Adrenal gland (tissue), 5 donors: ENCODE results near the gene HTR3B.

ENCODE experiments used
- CTCF ChIP-seq, 6 experiments: fragments of 450-650 bp in 4 of 6; fragments of 200-600 bp in 2 of 6; sonication (generic) in 1 of 6; IDR thresholded peaks; 1 replicate in 5 of 6; 2 replicates in 1 of 6; pipeline versions ENCODE4 v1.5.1 to v1.8.0; 2016 to 2021; ENCODE audit warnings: antibody characterized with exemption in 6 of 6, mild to moderate bottlenecking in 2 of 6, moderate library complexity in 1 of 6
- POLR2A ChIP-seq, 2 donors: fragments of 450-650 bp; IDR thresholded peaks; one replicate each; pipeline ENCODE4 v1.6.1; 2017; ENCODE audit warnings: antibody characterized with exemption in 2 of 2, mild to moderate bottlenecking in 2 of 2, moderate library complexity in 1 of 2
- donor health status: DM: no; HTN: no; CAD: no.

- no peak for TF ChIP-seq CTCF (IDR thresholded peaks at IDR 0.05)
- TF ChIP-seq POLR2A (IDR thresholded peaks at IDR 0.05) = no peak
Measured at GRCh38 chr11:113906038-113906437, 1.4 kb downstream of the HTR3B start.
